ENCODE measurements around the gene PLEKHA6. TPM values are rescaled to one million over a fixed set of nuclear protein-coding genes. Genes with fewer than 3 reads are reported as not detected.

Gene PLEKHA6
- polyA plus RNA-seq, 1 donor from 2014 or later: 22.6 TPM

GRCh38 chr1:204338360-204338759, 21.4 kb downstream of the PLEKHA6 start:
- H3K79me2 ChIP-seq (replicated peaks; ENCODE audit: insufficient read depth, low read length): peaks cover 61% of the 10 kb centered on the region
- H3K4me2 ChIP-seq (ENCODE audit: low read length): no peak overlapping the region
- no peak overlapping the region for H3K9ac ChIP-seq (ENCODE audit: low read length)
- H3K27me3 ChIP-seq (ENCODE audit: insufficient read depth, low read depth, low read length): peaks cover 16% of the 10 kb centered on the region
- H4K20me1 ChIP-seq (ENCODE audit: insufficient read depth): peaks cover 33% of the 10 kb centered on the region
- no peaks in the 10 kb centered on the region for H3F3A ChIP-seq (ENCODE audit: insufficient read depth, low read length, poor library complexity, severe bottlenecking)
- no peaks in the 10 kb centered on the region for H3K9me2 ChIP-seq (ENCODE audit: insufficient read depth, low read length)
- no peak overlapping the region for H2AFZ ChIP-seq (ENCODE audit: low read depth, low read length)
- H3K4me3 ChIP-seq (ENCODE audit: low read length): no peak overlapping the region
- H3K36me3 ChIP-seq (ENCODE audit: insufficient read depth, low read length): no peaks in the 10 kb centered on the region
- H3K9me3 ChIP-seq (ENCODE audit: low read length): no peaks in the 10 kb centered on the region
- TF ChIP-seq POLR2AphosphoS5 (IDR thresholded peaks at IDR 0.05) (no peak), MXI1 (conservative IDR thresholded peaks at IDR 0.05; ENCODE audit: poor library complexity, severe bottlenecking) (no peak)
- TF ChIP-seq, protein P1, sequence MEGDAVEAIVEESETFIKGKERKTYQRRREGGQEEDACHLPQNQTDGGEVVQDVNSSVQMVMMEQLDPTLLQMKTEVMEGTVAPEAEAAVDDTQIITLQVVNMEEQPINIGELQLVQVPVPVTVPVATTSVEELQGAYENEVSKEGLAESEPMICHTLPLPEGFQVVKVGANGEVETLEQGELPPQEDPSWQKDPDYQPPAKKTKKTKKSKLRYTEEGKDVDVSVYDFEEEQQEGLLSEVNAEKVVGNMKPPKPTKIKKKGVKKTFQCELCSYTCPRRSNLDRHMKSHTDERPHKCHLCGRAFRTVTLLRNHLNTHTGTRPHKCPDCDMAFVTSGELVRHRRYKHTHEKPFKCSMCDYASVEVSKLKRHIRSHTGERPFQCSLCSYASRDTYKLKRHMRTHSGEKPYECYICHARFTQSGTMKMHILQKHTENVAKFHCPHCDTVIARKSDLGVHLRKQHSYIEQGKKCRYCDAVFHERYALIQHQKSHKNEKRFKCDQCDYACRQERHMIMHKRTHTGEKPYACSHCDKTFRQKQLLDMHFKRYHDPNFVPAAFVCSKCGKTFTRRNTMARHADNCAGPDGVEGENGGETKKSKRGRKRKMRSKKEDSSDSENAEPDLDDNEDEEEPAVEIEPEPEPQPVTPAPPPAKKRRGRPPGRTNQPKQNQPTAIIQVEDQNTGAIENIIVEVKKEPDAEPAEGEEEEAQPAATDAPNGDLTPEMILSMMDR (IDR thresholded peaks at IDR 0.05; ENCODE audit: poor library complexity, severe bottlenecking): no peak
- no peak overlapping the region for H3K27ac ChIP-seq (ENCODE audit: low read length)

GRCh38 chr1:204337583-204337982, 22.1 kb downstream of the PLEKHA6 start:
- no peak overlapping the region for H3K27ac ChIP-seq (ENCODE audit: low read length)

More at GRCh38 chr1:204337583-204337982, 22.1 kb downstream of the PLEKHA6 start:
- H3K27me3 ChIP-seq (ENCODE audit: insufficient read depth, low read depth, low read length): peaks cover 14% of the 10 kb centered on the region
- H3K9me2 ChIP-seq (ENCODE audit: insufficient read depth, low read length): no peaks in the 10 kb centered on the region
- no peaks in the 10 kb centered on the region for H3F3A ChIP-seq (ENCODE audit: insufficient read depth, low read length, poor library complexity, severe bottlenecking)
- H3K9ac ChIP-seq (ENCODE audit: low read length): no peak overlapping the region
- H3K4me2 ChIP-seq (ENCODE audit: low read length): no peak overlapping the region
- H3K79me2 ChIP-seq (replicated peaks; ENCODE audit: insufficient read depth, low read length): peaks cover 57% of the 10 kb centered on the region
- no peaks in the 10 kb centered on the region for H3K9me3 ChIP-seq (ENCODE audit: low read length)
- no peak overlapping the region for H3K4me3 ChIP-seq (ENCODE audit: low read length)
- no peak overlapping the region for H2AFZ ChIP-seq (ENCODE audit: low read depth, low read length)
- H4K20me1 ChIP-seq (ENCODE audit: insufficient read depth): peaks cover 28% of the 10 kb centered on the region
- H3K36me3 ChIP-seq (ENCODE audit: insufficient read depth, low read length): no peaks in the 10 kb centered on the region
- TF ChIP-seq POLR2AphosphoS5 (IDR thresholded peaks at IDR 0.05) (no peak), TAF1 (IDR thresholded peaks at IDR 0.05; ENCODE audit: low read depth) (no peak), RAD21 (conservative IDR thresholded peaks at IDR 0.05) (no peak), MXI1 (conservative IDR thresholded peaks at IDR 0.05; ENCODE audit: poor library complexity, severe bottlenecking) (no peak), SMC3 (conservative IDR thresholded peaks at IDR 0.05; ENCODE audit: poor library complexity) (no peak), EP300 (conservative IDR thresholded peaks at IDR 0.05; ENCODE audit: poor library complexity, severe bottlenecking) (no peak), REST (IDR thresholded peaks at IDR 0.05; ENCODE audit: borderline replicate concordance) (no peak)

Measured in neural cell (in vitro differentiated cells).